ENCODE data around the gene SOD2.

Gene SOD2

GRCh38 chr6:159701413-159701999 is 8.5 kb upstream of the SOD2 start (continued):
- TF ChIP-seq KLF17 (tag by site-specific recombination; IDR thresholded peaks at IDR 0.05): peak; percentile 41; the same call in 1 of the 2 replicates
- TF ChIP-seq ZNF626 (tag by site-specific recombination; IDR thresholded peaks at IDR 0.05): no peak
- peak; percentile 10 for TF ChIP-seq ZNF529 (tag by site-specific recombination; IDR thresholded peaks at IDR 0.05; ENCODE audit: insufficient replicate concordance)
- no peak for TF ChIP-seq ZNF311 (tag by site-specific recombination; IDR thresholded peaks at IDR 0.05; ENCODE audit: borderline replicate concordance)
- TF ChIP-seq ZFP3 (tag by site-specific recombination; IDR thresholded peaks at IDR 0.05; ENCODE audit: low read depth): no peak
- no peak for TF ChIP-seq ZNF423 (tag by site-specific recombination; IDR thresholded peaks at IDR 0.05)
- no peak for TF ChIP-seq ZNF239 (tag by site-specific recombination; IDR thresholded peaks at IDR 0.05)
- TF ChIP-seq ZFP41 (tag by site-specific recombination; IDR thresholded peaks at IDR 0.05; ENCODE audit: borderline replicate concordance): no peak
- TF ChIP-seq CTCF (tag by site-specific recombination; IDR thresholded peaks at IDR 0.05): no peak
- no peak for TF ChIP-seq ZNF280C (tag by site-specific recombination; IDR thresholded peaks at IDR 0.05)
- no peak for TF ChIP-seq ZBTB44 (tag by site-specific recombination; IDR thresholded peaks at IDR 0.05)
- TF ChIP-seq KLF8 (tag by site-specific recombination; IDR thresholded peaks at IDR 0.05): peak; percentile 77; the same call in 1 of the 2 replicates
- TF ChIP-seq REST (tag by site-specific recombination; IDR thresholded peaks at IDR 0.05): peak; percentile 32; the same call in 1 of the 2 replicates
- TF ChIP-seq ZNF292 (tag by site-specific recombination; IDR thresholded peaks at IDR 0.05; ENCODE audit: borderline replicate concordance, low read depth): no peak
- TF ChIP-seq ZNF791 (tag by site-specific recombination; IDR thresholded peaks at IDR 0.05): no peak
- no peak for TF ChIP-seq AEBP2 (tag by site-specific recombination; IDR thresholded peaks at IDR 0.05; ENCODE audit: borderline replicate concordance)
- no peak for TF ChIP-seq SP2 (tag by site-specific recombination; IDR thresholded peaks at IDR 0.05)
- peak; percentile 72 for TF ChIP-seq ZNF843 (tag by site-specific recombination; IDR thresholded peaks at IDR 0.05)
